WTC11 (cell line): ENCODE data around the gene HAO1.

Experiments used
- ESRRA ChIP-seq: sonication (generic); formaldehyde crosslinking; IDR thresholded peaks from 2 replicates; pipeline ENCODE4 v1.8.1; 2022; ENCODE audit warnings: mild to moderate bottlenecking, missing genetic modification reagents, borderline replicate concordance
- FOXK1 ChIP-seq: sonication (generic); formaldehyde crosslinking; IDR thresholded peaks from 2 replicates; pipeline ENCODE4 v1.8.0; 2022; ENCODE audit warnings: mild to moderate bottlenecking, moderate library complexity, missing genetic modification reagents
- GTF2I ChIP-seq: fragments of 250-450 bp; sonication (Bioruptor Pico); conservative IDR thresholded peaks from 2 replicates; pipeline ENCODE4 v1.4.0; 2021; ENCODE audit warnings: mild to moderate bottlenecking
- NFE2L1 ChIP-seq: sonication (generic); formaldehyde crosslinking; IDR thresholded peaks from 2 replicates; pipeline ENCODE4 v1.8.1; 2023; ENCODE audit warnings: missing genetic modification reagents
- NR3C1 ChIP-seq: sonication (generic); formaldehyde crosslinking; conservative IDR thresholded peaks from 2 replicates; pipeline ENCODE4 v1.8.1; 2023; ENCODE audit warnings: low read depth, mild to moderate bottlenecking, missing genetic modification reagents
- SMAD3 ChIP-seq: sonication (generic); formaldehyde crosslinking; IDR thresholded peaks from 2 replicates; pipeline ENCODE4 v1.8.0; 2022; ENCODE audit warnings: missing genetic modification reagents, mild to moderate bottlenecking, borderline replicate concordance
- SP1 ChIP-seq: sonication (generic); formaldehyde crosslinking; conservative IDR thresholded peaks from 2 replicates; pipeline ENCODE4 v1.8.1; 2022; ENCODE audit warnings: missing genetic modification reagents
- TEAD4 ChIP-seq: sonication (generic); formaldehyde crosslinking; IDR thresholded peaks from 2 replicates; pipeline ENCODE4 v1.8.0; 2022; ENCODE audit warnings: mild to moderate bottlenecking, missing genetic modification reagents
- TF ChIP-seq, protein P1 (sequence below): fragments of 200-600 bp; IDR thresholded peaks from 2 replicates; pipeline ENCODE4 v1.8.0; 2022; ENCODE audit warnings: antibody characterized with exemption
- TF ChIP-seq, protein P2 (sequence below): fragments of 250-450 bp; sonication (Bioruptor Pico); IDR thresholded peaks from 2 replicates; pipeline ENCODE4 v1.9.0; 2021; ENCODE audit warnings: mild to moderate bottlenecking
- TF ChIP-seq, protein P3 (sequence below): sonication (generic); formaldehyde crosslinking; IDR thresholded peaks from 2 replicates; pipeline ENCODE4 v1.8.1; 2023; ENCODE audit warnings: mild to moderate bottlenecking, missing genetic modification reagents, moderate library complexity
- TF ChIP-seq, protein P4 (sequence below): sonication (generic); formaldehyde crosslinking; IDR thresholded peaks from 2 replicates; pipeline ENCODE4 v1.8.0; 2022; ENCODE audit warnings: mild to moderate bottlenecking, missing genetic modification reagents
- TF ChIP-seq, protein P5 (sequence below): sonication (generic); formaldehyde crosslinking; conservative IDR thresholded peaks from 2 replicates; pipeline ENCODE4 v1.8.1; 2022; ENCODE audit warnings: mild to moderate bottlenecking, missing genetic modification reagents

DNA sequence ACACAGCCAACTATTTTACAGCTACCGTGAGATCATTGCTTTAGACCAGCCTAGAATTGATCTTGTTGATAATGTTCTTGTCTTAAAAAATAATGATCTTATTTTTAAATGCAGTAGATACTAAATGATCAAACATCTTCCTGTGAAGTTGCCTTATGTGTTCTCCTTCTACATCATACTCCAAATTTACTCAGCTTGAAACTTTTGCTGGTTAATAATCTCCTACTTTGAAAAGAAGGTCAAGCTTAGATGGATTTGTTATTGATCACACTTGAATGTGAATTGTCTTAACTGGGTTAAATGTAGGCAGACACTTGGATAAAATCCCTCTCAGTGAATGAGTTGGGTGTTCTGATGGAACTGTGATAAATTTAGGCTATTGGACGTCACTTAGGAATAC, 91.9 kb downstream of the HAO1 start:
- TF ChIP-seq, protein P1, sequence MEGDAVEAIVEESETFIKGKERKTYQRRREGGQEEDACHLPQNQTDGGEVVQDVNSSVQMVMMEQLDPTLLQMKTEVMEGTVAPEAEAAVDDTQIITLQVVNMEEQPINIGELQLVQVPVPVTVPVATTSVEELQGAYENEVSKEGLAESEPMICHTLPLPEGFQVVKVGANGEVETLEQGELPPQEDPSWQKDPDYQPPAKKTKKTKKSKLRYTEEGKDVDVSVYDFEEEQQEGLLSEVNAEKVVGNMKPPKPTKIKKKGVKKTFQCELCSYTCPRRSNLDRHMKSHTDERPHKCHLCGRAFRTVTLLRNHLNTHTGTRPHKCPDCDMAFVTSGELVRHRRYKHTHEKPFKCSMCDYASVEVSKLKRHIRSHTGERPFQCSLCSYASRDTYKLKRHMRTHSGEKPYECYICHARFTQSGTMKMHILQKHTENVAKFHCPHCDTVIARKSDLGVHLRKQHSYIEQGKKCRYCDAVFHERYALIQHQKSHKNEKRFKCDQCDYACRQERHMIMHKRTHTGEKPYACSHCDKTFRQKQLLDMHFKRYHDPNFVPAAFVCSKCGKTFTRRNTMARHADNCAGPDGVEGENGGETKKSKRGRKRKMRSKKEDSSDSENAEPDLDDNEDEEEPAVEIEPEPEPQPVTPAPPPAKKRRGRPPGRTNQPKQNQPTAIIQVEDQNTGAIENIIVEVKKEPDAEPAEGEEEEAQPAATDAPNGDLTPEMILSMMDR, result no peak
- TF ChIP-seq, protein P2, sequence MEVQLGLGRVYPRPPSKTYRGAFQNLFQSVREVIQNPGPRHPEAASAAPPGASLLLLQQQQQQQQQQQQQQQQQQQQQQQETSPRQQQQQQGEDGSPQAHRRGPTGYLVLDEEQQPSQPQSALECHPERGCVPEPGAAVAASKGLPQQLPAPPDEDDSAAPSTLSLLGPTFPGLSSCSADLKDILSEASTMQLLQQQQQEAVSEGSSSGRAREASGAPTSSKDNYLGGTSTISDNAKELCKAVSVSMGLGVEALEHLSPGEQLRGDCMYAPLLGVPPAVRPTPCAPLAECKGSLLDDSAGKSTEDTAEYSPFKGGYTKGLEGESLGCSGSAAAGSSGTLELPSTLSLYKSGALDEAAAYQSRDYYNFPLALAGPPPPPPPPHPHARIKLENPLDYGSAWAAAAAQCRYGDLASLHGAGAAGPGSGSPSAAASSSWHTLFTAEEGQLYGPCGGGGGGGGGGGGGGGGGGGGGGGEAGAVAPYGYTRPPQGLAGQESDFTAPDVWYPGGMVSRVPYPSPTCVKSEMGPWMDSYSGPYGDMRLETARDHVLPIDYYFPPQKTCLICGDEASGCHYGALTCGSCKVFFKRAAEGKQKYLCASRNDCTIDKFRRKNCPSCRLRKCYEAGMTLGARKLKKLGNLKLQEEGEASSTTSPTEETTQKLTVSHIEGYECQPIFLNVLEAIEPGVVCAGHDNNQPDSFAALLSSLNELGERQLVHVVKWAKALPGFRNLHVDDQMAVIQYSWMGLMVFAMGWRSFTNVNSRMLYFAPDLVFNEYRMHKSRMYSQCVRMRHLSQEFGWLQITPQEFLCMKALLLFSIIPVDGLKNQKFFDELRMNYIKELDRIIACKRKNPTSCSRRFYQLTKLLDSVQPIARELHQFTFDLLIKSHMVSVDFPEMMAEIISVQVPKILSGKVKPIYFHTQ (CRISPR knock-in tag), result no peak
- TF ChIP-seq NR3C1 (no peak), SMAD3 (CRISPR knock-in tag) (no peak), TEAD4 (CRISPR knock-in tag) (no peak), SP1 (CRISPR knock-in tag) (no peak), GTF2I (CRISPR knock-in tag) (no peak), ESRRA (CRISPR knock-in tag) (no peak), NFE2L1 (CRISPR knock-in tag) (no peak), FOXK1 (CRISPR knock-in tag) (no peak)
- TF ChIP-seq, protein P3, sequence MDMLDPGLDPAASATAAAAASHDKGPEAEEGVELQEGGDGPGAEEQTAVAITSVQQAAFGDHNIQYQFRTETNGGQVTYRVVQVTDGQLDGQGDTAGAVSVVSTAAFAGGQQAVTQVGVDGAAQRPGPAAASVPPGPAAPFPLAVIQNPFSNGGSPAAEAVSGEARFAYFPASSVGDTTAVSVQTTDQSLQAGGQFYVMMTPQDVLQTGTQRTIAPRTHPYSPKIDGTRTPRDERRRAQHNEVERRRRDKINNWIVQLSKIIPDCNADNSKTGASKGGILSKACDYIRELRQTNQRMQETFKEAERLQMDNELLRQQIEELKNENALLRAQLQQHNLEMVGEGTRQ (CRISPR knock-in tag), result no peak
- TF ChIP-seq, protein P4, sequence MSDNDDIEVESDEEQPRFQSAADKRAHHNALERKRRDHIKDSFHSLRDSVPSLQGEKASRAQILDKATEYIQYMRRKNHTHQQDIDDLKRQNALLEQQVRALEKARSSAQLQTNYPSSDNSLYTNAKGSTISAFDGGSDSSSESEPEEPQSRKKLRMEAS (CRISPR knock-in tag), result no peak
- TF ChIP-seq, protein P5, sequence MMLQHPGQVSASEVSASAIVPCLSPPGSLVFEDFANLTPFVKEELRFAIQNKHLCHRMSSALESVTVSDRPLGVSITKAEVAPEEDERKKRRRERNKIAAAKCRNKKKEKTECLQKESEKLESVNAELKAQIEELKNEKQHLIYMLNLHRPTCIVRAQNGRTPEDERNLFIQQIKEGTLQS, result no peak
